NCI-H226 (cell line): ENCODE data around the gene SIRPB2.

Experiments
- DNase-seq: peaks from one replicate; pipeline ENCODE4 v3.0.0-alpha.2; 2015

Gene SIRPB2

GRCh38 chr20:1438361-1438760 lies 52.9 kb downstream of the SIRPB2 start:
- no peak for DNase-seq

- peak; percentile 6 for DNase-seq
Measured at GRCh38 chr20:1437235-1437904, 53.9 kb downstream of the SIRPB2 start.

- no peak for DNase-seq
Measured at GRCh38 chr20:1436263-1436662, 55.0 kb downstream of the SIRPB2 start.

GRCh38 chr20:1435337-1435699 lies 55.9 kb downstream of the SIRPB2 start:
- DNase-seq, result no peak

GRCh38 chr20:1434571-1435336 lies 56.5 kb downstream of the SIRPB2 start:
- peak; percentile 74 for DNase-seq

- no peak for DNase-seq
Measured at GRCh38 chr20:1431158-1431557, 60.1 kb downstream of the SIRPB2 start.

- peak; percentile 38 for DNase-seq
Measured at GRCh38 chr20:1430004-1430451, 61.2 kb downstream of the SIRPB2 start.

GRCh38 chr20:1429143-1429728 lies 62.0 kb downstream of the SIRPB2 start:
- DNase-seq, result no peak

- no peak for DNase-seq
Measured at GRCh38 chr20:1427457-1428054, 63.7 kb downstream of the SIRPB2 start.

GRCh38 chr20:1426231-1426849 lies 64.9 kb downstream of the SIRPB2 start:
- no peak for DNase-seq
